ENCODE results near the gene KDELR3.

DNA sequence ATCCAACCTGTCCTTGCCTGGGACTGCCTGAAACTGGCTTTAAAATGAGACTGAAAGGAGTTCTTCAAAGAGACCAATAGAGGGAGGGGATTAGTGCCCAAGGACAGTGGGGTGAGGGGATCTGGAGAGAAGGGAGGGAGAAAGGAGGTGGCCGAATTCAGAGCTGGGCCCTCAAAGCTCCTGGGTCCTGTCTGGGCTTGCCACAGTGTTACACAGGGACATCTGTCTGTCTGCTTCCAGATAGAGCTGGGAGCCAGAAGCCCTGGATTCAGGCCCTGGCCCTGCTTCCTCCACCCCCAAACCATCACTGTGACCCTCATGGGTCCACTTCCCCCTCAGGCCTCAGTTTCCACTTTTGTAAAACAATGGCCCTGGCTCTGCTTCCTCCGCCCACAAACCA, 16.5 kb upstream of the KDELR3 start:
- TF ChIP-seq REST (IDR thresholded peaks at IDR 0.05; ENCODE audit: low read depth) = no peak
- TF ChIP-seq EP300 (IDR thresholded peaks at IDR 0.05; ENCODE audit: borderline replicate concordance) = no peak
- no peak for TF ChIP-seq YY1 (IDR thresholded peaks at IDR 0.05; ENCODE audit: low read depth)
- TF ChIP-seq RAD21 (IDR thresholded peaks at IDR 0.05; ENCODE audit: low read depth) = no peak
- no peak for TF ChIP-seq MAX (IDR thresholded peaks at IDR 0.05)
- no peak for TF ChIP-seq CEBPB (IDR thresholded peaks at IDR 0.05)
- no peak for TF ChIP-seq ZBTB7A (IDR thresholded peaks at IDR 0.05; ENCODE audit: low read depth)
- no peak for TF ChIP-seq TAF1 (IDR thresholded peaks at IDR 0.05; ENCODE audit: low read depth)
- no peak for TF ChIP-seq TCF12 (IDR thresholded peaks at IDR 0.05; ENCODE audit: low read depth)
- no peak for TF ChIP-seq FOXM1 (IDR thresholded peaks at IDR 0.05; ENCODE audit: borderline replicate concordance, low read depth)
- TF ChIP-seq NFIC (IDR thresholded peaks at IDR 0.05) = no peak
- TF ChIP-seq, protein P1, sequence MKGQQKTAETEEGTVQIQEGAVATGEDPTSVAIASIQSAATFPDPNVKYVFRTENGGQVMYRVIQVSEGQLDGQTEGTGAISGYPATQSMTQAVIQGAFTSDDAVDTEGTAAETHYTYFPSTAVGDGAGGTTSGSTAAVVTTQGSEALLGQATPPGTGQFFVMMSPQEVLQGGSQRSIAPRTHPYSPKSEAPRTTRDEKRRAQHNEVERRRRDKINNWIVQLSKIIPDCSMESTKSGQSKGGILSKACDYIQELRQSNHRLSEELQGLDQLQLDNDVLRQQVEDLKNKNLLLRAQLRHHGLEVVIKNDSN (IDR thresholded peaks at IDR 0.05) = no peak
- no peak for TF ChIP-seq CREB1 (IDR thresholded peaks at IDR 0.05; ENCODE audit: low read depth)

Measured in Ishikawa (cell line).